ENCODE results near the gene XKR3.
"Not testable (repeated sequence)": the region's sequence is repeated elsewhere in the genome, so short reads cannot be mapped to it uniquely, and the experiment has no call there.

XKR3 gene

GRCh38 chr22:16824716-16825687, at the start of gene XKR3:
TSS of gene XKR3 (minus strand) at chr22:16825411. CDS start at chr22:16808073, 17,338 bp downstream.
- DNase-seq, result no peak

DNA sequence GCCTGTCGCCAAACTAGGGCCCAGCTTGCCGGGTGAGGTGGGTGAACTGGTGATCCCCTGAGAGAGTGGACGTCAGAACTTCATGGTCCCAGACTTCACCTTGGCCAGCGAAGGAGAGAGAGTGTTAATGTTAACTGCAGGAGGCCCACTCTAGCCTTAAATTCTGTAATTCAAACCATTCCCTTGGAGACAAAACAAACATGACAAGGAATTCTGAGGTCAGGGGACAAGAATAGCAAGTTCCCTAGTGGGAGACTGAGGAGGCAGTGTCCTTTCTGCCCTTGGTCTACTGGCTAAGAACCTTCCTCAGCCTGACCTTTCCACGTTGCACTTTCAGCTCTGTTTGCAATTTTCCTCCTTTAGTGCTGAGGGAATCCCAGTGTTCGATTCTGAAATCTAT, 44.4 kb upstream of the XKR3 start:
- not testable (repeated sequence) for DNase-seq

DNA sequence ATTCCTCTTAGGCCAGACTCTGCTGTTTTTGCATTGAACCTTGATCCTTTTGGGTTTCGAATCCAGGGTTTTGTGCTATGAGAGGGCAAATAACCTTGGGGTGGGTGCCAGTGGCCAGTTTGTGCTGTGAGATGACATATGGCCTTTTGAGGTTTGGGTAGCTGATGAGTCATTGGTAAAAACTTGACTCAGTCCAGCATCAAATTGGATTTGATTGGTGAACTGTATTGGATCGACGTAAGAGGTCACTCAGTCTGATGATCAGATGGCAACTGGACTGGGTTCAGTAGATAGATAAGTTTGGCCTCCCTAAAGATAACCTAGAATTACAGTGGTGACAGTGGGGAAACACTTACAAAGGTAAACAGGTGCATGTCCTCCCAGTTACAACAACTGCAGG, 41.0 kb upstream of the XKR3 start:
- no peak for DNase-seq

- not testable (repeated sequence) for DNase-seq
These were observed 31.6 kb upstream of the XKR3 start for GRCh38 chr22:16856851-16857250.

DNA sequence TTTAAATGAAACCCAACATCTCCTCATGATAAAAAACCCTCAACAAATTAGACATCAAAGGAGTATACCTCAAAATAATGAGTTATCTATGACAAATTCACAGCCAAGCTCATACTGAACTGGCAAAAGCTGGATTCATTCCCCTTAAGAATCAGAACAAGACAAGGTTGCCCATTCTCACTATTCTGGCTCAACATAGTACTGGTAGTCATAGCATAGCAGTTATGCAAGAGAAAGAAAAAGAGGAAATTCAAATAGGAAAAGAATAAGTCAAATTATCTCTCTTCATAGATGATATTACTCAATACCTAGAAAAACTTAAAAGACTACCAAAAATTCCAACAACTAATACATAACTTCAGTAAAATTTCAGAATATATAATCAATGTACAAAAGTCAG, 29.4 kb upstream of the XKR3 start:
- no peak for DNase-seq

GRCh38 chr22:16851268-16851996, 26.2 kb upstream of the XKR3 start:
- not testable (repeated sequence) for DNase-seq

- DNase-seq, result no peak
These were observed 22.1 kb upstream of the XKR3 start for GRCh38 chr22:16847271-16847670.

DNA sequence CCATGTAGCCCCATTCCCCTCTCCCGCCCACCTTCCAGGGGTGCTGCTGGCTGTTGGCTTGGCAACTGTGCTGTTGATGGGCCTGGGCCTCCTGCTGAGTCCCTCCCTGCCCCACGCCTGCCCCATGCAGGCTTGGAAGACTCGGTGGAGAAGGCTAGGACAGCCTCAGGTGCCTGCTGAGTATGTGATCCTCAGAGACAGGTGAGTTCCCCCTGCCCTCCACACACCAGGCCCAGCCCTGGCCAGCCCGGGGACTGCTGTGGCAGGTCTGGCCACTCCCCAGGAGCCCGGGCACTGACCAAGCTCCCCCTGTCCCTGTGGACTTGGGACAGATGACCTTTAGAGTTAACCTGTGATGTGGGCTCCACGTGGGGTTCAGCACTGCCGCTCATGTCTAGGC, 20.7 kb upstream of the XKR3 start:
- DNase-seq, result no peak

DNA sequence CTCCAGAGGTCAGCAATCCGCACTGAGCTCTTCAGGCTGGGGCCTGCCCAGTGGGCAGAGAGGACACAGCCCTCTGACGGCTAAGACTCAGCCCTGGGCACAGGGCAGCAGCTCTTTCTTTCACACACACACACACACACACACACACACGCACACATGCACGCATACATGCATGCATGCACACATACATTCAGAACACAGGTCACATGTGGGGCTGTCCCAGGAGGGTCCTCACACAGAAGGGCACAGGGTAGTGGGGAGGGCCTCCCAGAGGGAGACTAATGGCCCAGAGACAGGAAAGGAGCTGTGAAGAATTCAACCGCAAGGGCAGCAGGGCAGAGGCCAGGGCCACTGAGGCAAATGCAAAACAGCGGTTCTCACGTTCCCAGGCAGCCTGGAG, 20.3 kb upstream of the XKR3 start:
- DNase-seq, result no peak

GRCh38 chr22:16844529-16844928, 19.3 kb upstream of the XKR3 start:
- DNase-seq, result no peak

GRCh38 chr22:16838073-16838472, 12.9 kb upstream of the XKR3 start:
- no peak for DNase-seq

DNA sequence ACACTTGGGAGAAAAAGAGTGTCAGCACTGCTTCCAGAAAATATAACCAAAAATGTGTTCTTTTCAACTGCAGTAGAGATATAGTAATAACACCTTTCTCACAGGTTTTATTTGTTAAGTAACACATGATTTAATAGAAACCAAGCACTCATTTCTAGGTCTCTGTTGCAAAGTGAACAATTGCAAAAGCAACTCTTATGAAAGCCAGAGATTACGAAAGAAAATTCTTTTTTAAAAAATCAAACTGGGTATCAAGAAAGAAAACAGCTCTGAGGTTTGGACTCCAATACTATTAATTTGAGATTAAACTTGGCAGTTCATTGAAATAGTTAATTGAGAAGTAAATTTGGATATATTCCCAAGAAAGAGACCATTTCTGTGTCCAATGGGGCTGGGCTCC, 9.8 kb upstream of the XKR3 start:
- DNase-seq, result no peak

DNA sequence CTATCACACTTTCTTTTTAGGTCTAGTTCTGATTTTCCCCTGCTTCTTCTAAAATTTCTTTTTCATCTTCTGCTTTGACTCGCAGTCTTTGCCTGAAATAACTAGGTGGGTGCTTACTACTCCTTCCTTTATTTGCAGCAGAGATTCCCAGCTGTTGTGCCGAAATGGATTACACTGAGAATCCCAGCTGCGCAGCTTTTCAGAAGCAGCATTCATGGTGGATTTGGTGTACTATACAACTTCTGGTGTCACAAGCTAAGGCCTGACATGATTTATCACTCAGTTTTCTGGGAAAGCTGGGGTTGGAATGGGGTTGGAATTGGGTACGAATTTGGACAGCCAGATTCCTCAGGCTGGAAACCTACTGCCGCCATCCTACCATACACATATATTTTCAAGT, 6.0 kb upstream of the XKR3 start:
- no peak for DNase-seq

- no peak for DNase-seq
These were observed 4.8 kb upstream of the XKR3 start for GRCh38 chr22:16829985-16830384.

- DNase-seq, result no peak
These were observed 3.7 kb upstream of the XKR3 start for GRCh38 chr22:16828876-16829275.

- DNase-seq, result no peak
These were observed 2.3 kb upstream of the XKR3 start for GRCh38 chr22:16827506-16827905.

DNA sequence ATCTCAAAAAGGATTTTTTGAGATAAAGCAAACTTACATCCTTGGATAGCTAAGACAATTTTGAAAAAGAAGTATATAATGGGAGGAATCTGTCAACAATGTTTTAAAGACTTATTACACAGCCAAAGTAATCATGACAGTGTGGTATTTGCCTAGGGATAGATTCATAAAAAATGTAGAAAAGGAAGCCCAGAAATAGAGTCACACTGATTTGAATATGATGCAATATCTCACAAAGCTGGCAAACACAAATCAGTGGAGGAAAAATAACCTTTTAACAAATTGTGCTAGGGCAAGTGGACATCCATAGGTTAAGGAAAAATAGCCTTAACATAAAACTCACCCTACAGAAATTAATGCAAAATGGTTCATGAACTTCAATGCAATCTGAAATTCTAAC, 6.0 kb downstream of the XKR3 start:
- no peak for DNase-seq

- no peak for DNase-seq
These were observed 6.7 kb downstream of the XKR3 start for GRCh38 chr22:16818538-16818937.

DNA sequence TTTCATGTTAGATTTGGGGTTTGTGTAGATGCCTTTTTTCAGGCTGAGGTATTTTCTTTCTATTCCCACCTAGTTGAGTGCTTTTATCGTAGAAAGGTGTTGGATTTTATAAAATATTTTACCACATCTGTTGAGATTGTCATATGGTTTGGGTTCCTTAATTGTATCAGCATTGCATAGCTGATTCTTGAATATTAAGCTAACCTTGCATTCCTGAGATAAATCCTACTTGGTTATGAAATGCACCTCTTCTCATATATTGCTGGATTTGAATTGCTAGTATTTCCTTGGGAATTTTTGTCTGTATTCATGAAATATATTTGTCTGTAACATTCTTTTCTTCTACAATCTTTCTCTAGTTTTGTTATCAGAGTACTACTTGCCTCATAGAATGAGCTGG, 10.1 kb downstream of the XKR3 start:
- DNase-seq, result no peak

GRCh38 chr22:16810188-16810802, 14.9 kb downstream of the XKR3 start:
- DNase-seq, result no peak

DNA sequence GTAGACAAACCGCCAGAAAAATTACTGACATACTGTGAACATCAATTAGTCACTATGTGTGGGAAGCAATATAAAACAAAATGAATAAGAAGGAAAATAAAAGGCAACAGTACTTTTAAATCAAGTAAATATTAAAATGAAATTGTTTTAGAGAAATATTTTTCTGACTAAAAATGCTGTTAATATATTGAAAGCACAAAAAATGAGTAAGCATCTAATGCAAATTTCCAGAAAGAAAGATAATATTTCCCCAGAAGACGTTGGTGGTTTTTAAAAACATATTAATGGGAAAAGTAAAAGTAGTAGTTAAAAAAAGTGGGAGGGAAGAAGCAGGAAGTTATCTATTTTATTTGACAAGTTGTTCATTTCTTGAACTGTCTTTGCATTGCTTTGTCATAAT, 16.5 kb downstream of the XKR3 start:
- DNase-seq, result no peak

DNA sequence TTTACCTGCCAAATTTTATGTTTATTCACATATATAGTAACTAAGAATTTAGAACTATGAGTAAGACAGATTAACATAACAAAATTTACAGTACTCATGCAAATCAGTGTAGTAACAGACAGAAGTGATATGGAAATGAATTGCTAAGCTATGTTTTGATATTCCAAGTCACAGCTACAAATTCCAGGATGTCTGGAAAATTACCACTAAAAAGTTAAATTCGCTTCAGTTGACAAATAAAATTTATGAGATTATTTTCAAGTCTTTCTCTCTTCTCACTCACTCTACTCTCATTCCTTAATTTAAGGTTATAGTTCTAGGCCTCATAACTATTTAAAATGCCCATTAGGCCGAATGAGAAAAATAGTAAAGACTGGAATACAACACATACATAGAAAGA, 18.1 kb downstream of the XKR3 start:
- DNase-seq, result no peak

DNA sequence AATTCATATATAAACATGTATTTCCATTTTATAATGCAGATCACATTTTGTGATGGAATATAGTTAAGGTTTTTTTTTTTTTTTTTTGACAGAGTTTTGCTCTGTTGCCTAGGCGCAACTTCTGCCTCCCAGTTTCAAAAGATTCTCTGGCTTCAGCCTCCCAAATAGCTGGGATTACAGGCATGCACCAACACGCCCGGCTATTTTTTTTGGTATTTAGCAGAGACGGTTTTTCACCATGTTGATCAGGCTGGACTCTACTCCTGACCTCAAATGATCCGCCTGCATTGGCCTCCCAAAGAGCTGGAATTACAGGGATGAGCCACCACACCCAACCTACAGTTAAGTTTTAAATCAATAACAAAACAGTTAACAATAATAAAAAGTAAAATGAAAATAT, 18.8 kb downstream of the XKR3 start:
- no peak for DNase-seq

- no peak for DNase-seq
These were observed 20.3 kb downstream of the XKR3 start for GRCh38 chr22:16804882-16805281.
